GM12878 (cell line): ENCODE data around the gene ZNF766. TPM values are rescaled to one million over a fixed set of nuclear protein-coding genes. Genes with fewer than 3 reads are reported as not detected.

ENCODE experiments used
- ATAC-seq: fragments of 200-7000 bp; cut with Tn5 transposase; 3 replicates; pipeline ENCODE4 v1.9.1; 2020; ENCODE audit warnings: mild to moderate bottlenecking, moderate library complexity
- BruUV-seq: library from RNA; stranded (reverse); fragments of 400-500 nt; replicated peaks from 2 replicates; lab custom pipeline; 2021; lab: Mats Ljungman, UMichigan
- CTCF ChIA-PET: fragments of 300-600 bp; sonication (Branson Sonifier 250); formaldehyde crosslinking; extraction: SDS; loops from one replicate; lab custom pipeline; 2021; ENCODE audit warnings: inconsistent platforms; lab: Yijun Ruan, JAX
- POLR2A ChIA-PET: fragments of 350-600 bp; formaldehyde crosslinking; extraction: SDS; loops from one replicate; lab custom pipeline; 2021; ENCODE audit warnings: inconsistent platforms; lab: Charles Lee
- RAD21 ChIA-PET: fragments of 300-600 bp; sonication (Branson Sonifier 250); formaldehyde crosslinking; loops from one replicate; lab custom pipeline; 2023; ENCODE audit warnings: antibody characterized with exemption; ENCODE audit not compliant: unreplicated experiment; lab: Charles Lee
- SMC1A ChIA-PET: fragments of 300-600 bp; sonication (Branson Sonifier 250); formaldehyde crosslinking; loops from one replicate; lab custom pipeline; 2023; ENCODE audit not compliant: unreplicated experiment, uncharacterized antibody; lab: Charles Lee
- DNase-seq: peaks from one replicate; pipeline ENCODE4 v3.0.0-alpha.2; 2011; ENCODE audit warnings: low read depth, low spot score
- FAIRE-seq: peaks from 3 replicates; lab custom pipeline; 2011; peaks lifted over from hg19 to GRCh38; lab: Jason Lieb, UNC
- H2AFZ ChIP-seq: 2 replicates; pipeline ENCODE4 v1.6.0; 2011; ENCODE audit warnings: low read depth, low read length, control low read depth; ENCODE audit not compliant: control insufficient read depth
- H3K27ac ChIP-seq: 2 replicates; pipeline ENCODE4 v1.5.1; 2011; ENCODE audit warnings: control low read depth; ENCODE audit not compliant: control insufficient read depth, insufficient read depth
- H3K27me3 ChIP-seq, 2 experiments: replicated peaks in 1 of 2; 2 replicates each; pipeline versions ENCODE4 v1.6.0 to v1.6.1; 2011; ENCODE audit warnings: low read length in 1 of 2; ENCODE audit not compliant: control insufficient read depth in 2 of 2, insufficient read depth in 2 of 2
- H3K36me3 ChIP-seq, 2 experiments: 2 replicates each; pipeline ENCODE4 v1.5.1; 2011; ENCODE audit warnings: low read length in 1 of 2; ENCODE audit not compliant: control insufficient read depth in 2 of 2, insufficient read depth in 2 of 2
- H3K4me1 ChIP-seq: 2 replicates; pipeline ENCODE4 v1.6.1; 2011; ENCODE audit warnings: mild to moderate bottlenecking, low read length, moderate library complexity, mixed read lengths; ENCODE audit not compliant: control insufficient read depth, insufficient read depth
- H3K4me2 ChIP-seq: 2 replicates; pipeline ENCODE4 v1.6.0; 2011; ENCODE audit warnings: control low read depth; ENCODE audit not compliant: control insufficient read depth, insufficient read depth
- H3K4me3 ChIP-seq: fragments of 200-600 bp; sonication (generic); 2 replicates; pipeline ENCODE4 v1.5.1; 2016
- H3K79me2 ChIP-seq: 2 replicates; pipeline ENCODE4 v1.6.0; 2011; ENCODE audit warnings: low read length; ENCODE audit not compliant: control insufficient read depth, insufficient read depth
- H3K9ac ChIP-seq: 2 replicates; pipeline ENCODE4 v1.8.0; 2011; ENCODE audit warnings: low read length, control low read depth, mixed read lengths; ENCODE audit not compliant: control insufficient read depth, insufficient read depth
- H3K9me3 ChIP-seq: replicated peaks from 3 replicates; pipeline ENCODE4 v1.5.1; 2011; ENCODE audit warnings: mild to moderate bottlenecking, low read length; ENCODE audit not compliant: control insufficient read depth, insufficient read depth
- H4K20me1 ChIP-seq: 2 replicates; pipeline ENCODE4 v1.6.0; 2011; ENCODE audit not compliant: control insufficient read depth, insufficient read depth
- ESRRA ChIP-seq: IDR thresholded peaks from 2 replicates; pipeline ENCODE4 v1.6.1; 2012; ENCODE audit warnings: mild to moderate bottlenecking, low read length, improper control_type of control experiment
- NR2F1 ChIP-seq: fragments of 450-650 bp; conservative IDR thresholded peaks from 2 replicates; pipeline ENCODE4 v1.6.1; 2017; ENCODE audit warnings: mild to moderate bottlenecking
- NRF1 ChIP-seq: conservative IDR thresholded peaks from 2 replicates; pipeline ENCODE4 v1.6.1; 2011; ENCODE audit warnings: mild to moderate bottlenecking, low read depth, low read length, improper control_type of control experiment
- RAD21 ChIP-seq: IDR thresholded peaks from 2 replicates; pipeline ENCODE4 v1.6.1; 2011; ENCODE audit warnings: mild to moderate bottlenecking, low read depth, low read length, moderate library complexity; ENCODE audit not compliant: insufficient read depth
- SMC3 ChIP-seq: IDR thresholded peaks from 2 replicates; pipeline ENCODE4 v1.6.1; 2011; ENCODE audit warnings: low read length, improper control_type of control experiment, borderline replicate concordance
- ZNF217 ChIP-seq: fragments of 450-650 bp; IDR thresholded peaks from 2 replicates; pipeline ENCODE4 v1.6.1; 2017; ENCODE audit warnings: antibody characterized with exemption, mild to moderate bottlenecking
- ZNF24 ChIP-seq: fragments of 450-650 bp; IDR thresholded peaks from 2 replicates; pipeline ENCODE4 v1.6.1; 2017; ENCODE audit warnings: antibody characterized with exemption, mild to moderate bottlenecking
- ZSCAN29 ChIP-seq: fragments of 450-650 bp; IDR thresholded peaks from 2 replicates; pipeline ENCODE4 v1.6.1; 2017; ENCODE audit warnings: mild to moderate bottlenecking, moderate library complexity
- WGBS: methylation state at CpG from one replicate; pipeline ENCODE4 v1.1.6; 2016; ENCODE audit warnings: low lambda C conversion rate; ENCODE audit not compliant: insufficient replicate concordance, insufficient coverage; ENCODE audit errors: missing lambda C conversion rate; 5-methylcytosine and 5-hydroxymethylcytosine counted together
- in situ Hi-C: fragments of 300-500 bp; cut with MboI; formaldehyde crosslinking; loops from 9 replicates; pipeline ENCODE4 v1.14.3; 2018; ENCODE audit warnings: mixed read lengths
- intact Hi-C: fragments of 100-400 bp; cut with micrococcal nuclease; formaldehyde crosslinking; loops from one replicate; pipeline ENCODE4 v1.14.2; 2022; ENCODE audit not compliant: unreplicated experiment
- polyA plus RNA-seq, 11 experiments: library from polyadenylated mRNA; depleted of rRNA in 4 of 11; unstranded in 6 of 11; stranded (reverse) in 5 of 11; fragments of >200 nt; fragmentation: Nextera tagmentation in 4 of 11; fragmentation: Illumina TruSeq in 1 of 11; extraction: Ambion mirVana in 4 of 11; extraction: Trizol in 1 of 11; gene quantifications; 1 replicate in 1 of 11; 2 replicates in 10 of 11; pipeline versions ENCODE4 v1.2.1 to v1.2.3, GENCODE V29; 2011 to 2016; ENCODE audit warnings: inconsistent platforms in 2 of 11, missing spikeins in 2 of 11, low read depth in 1 of 11
- total RNA-seq, 4 experiments: library from RNA; depleted of rRNA in 3 of 4; stranded (reverse); fragments of >200 nt in 3 of 4; fragmentation: Illumina TruSeq in 1 of 4; extraction: Trizol in 1 of 4; gene quantifications; 2 replicates each; pipeline versions ENCODE4 v1.2.1 to v1.2.3, GENCODE V29; 2013 to 2021
- TF ChIP-seq, protein P1 (sequence below), 3 experiments: IDR thresholded peaks in 2 of 3; conservative IDR thresholded peaks in 1 of 3; 2 replicates each; pipeline ENCODE4 v1.5.1; 2011; ENCODE audit warnings: low read depth in 3 of 3, low read length in 3 of 3, mild to moderate bottlenecking in 3 of 3, control low read depth in 2 of 3, moderate library complexity in 2 of 3, inconsistent platforms in 1 of 3, mixed read lengths in 1 of 3; ENCODE audit not compliant: control insufficient read depth in 2 of 3, insufficient read depth in 1 of 3; ENCODE audit errors: extremely low read depth in 1 of 3

ZNF766 gene
- total and polyA plus RNA-seq, 10 of the 15 experiments (the other 5 are each of a cell fraction or from before 2014, with no cell fraction given): 7.2 to 20.0 (median 16.4) TPM

DNA sequence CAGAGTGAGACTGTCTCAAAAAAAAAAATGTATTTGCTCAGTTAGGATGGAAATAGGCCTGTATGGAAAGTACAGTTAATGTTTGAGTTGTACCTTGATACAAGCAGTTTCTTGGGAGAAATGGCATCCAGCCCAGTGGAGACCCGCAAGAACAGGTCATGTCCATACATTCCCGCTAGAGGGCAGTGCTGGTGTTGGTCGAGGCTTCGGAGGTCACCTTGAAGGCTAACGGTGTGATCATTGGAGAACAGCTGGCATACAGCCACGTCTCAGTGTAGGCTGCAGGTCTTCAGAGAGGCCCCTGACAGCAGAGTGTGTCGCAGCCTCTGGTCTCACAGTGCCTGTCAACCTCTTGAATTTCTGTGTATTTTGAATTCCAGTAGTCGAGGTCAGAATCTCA is 74.2 kb downstream of the ZNF766 start:
- ATAC-seq: peak; percentile 65
- CTCF ChIA-PET: interaction anchor here (0.8 to 1.4 kb wide), 4 partner anchors 95 to 405 kb away, joined by 3 to 6 read pairs (median 4); no protein-coding TSS in a partner anchor
- no peak overlapping the region for H3K4me3 ChIP-seq
- H2AFZ ChIP-seq: no peak overlapping the region
- POLR2A ChIA-PET: no interaction called here
- SMC1A ChIA-PET: interaction anchor here (1.0 kb wide), 1 partner anchor 26 kb away, joined by 3 read pairs; the partner anchor contains the start of gene ZNF880
- H3K4me2 ChIP-seq: no peak overlapping the region
- peaks cover 1% of the 10 kb centered on the region; the same call in 2 of the 3 replicates for H3K9me3 ChIP-seq
- FAIRE-seq: no peak
- intact Hi-C loops: loop anchor here (10.0 kb wide), 1 partner anchor 401 kb away; no protein-coding TSS in a partner anchor
- H3K27me3 ChIP-seq: no peaks in the 10 kb centered on the region
- TF ChIP-seq, protein P1, sequence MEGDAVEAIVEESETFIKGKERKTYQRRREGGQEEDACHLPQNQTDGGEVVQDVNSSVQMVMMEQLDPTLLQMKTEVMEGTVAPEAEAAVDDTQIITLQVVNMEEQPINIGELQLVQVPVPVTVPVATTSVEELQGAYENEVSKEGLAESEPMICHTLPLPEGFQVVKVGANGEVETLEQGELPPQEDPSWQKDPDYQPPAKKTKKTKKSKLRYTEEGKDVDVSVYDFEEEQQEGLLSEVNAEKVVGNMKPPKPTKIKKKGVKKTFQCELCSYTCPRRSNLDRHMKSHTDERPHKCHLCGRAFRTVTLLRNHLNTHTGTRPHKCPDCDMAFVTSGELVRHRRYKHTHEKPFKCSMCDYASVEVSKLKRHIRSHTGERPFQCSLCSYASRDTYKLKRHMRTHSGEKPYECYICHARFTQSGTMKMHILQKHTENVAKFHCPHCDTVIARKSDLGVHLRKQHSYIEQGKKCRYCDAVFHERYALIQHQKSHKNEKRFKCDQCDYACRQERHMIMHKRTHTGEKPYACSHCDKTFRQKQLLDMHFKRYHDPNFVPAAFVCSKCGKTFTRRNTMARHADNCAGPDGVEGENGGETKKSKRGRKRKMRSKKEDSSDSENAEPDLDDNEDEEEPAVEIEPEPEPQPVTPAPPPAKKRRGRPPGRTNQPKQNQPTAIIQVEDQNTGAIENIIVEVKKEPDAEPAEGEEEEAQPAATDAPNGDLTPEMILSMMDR (IDR thresholded peaks at IDR 0.05 in 2 of 3, conservative IDR thresholded peaks at IDR 0.05 in 1 of 3; ENCODE audit: control insufficient read depth in 2 of 3, extremely low read depth in 1 of 3, insufficient read depth in 1 of 3, low read depth in 3 of 3, low read length in 3 of 3): peak; percentile 33 to 55 (median 50); a peak in 4 of 6 replicates
- TF ChIP-seq NRF1 (no peak), ZSCAN29 (no peak), ZNF217 (no peak), NR2F1 (peak; percentile 39; the same call in 1 of the 2 replicates), RAD21 (peak; percentile 63), ESRRA (peak; percentile 94; the same call in 1 of the 2 replicates), SMC3 (peak; percentile 52), ZNF24 (no peak)
- in situ Hi-C loops: no loop called here
- H4K20me1 ChIP-seq: no peaks in the 10 kb centered on the region
- no peak overlapping the region for H3K27ac ChIP-seq
- WGBS: 16% methylated on average over 8 of the region's 8 CpGs
- RAD21 ChIA-PET: interaction anchor here (0.9 kb wide), 1 partner anchor 228 kb away, joined by 3 read pairs; no protein-coding TSS in a partner anchor
- BruUV-seq: no TSS peak
- no peak overlapping the region for H3K9ac ChIP-seq
- no peaks in the 10 kb centered on the region for H3K36me3 ChIP-seq
- no peak for DNase-seq
- H3K79me2 ChIP-seq: no peaks in the 10 kb centered on the region
- H3K4me1 ChIP-seq: no peaks in the 10 kb centered on the region
